Brain microvascular endothelial cell (primary cell): ENCODE data around the gene LRRFIP2.

Experiments used
- DNase-seq: peaks from one replicate; pipeline ENCODE4 v3.0.0-alpha.2; 2020
- H3K27ac ChIP-seq: fragments of 250-450 bp; sonication (Bioruptor Pico); 2 replicates; pipeline ENCODE4 v1.5.1; 2020; ENCODE audit warnings: mild to moderate bottlenecking, moderate library complexity
- H3K27me3 ChIP-seq: fragments of 250-450 bp; sonication (Bioruptor Pico); replicated peaks from 2 replicates; pipeline ENCODE4 v1.5.1; 2020; ENCODE audit warnings: mild to moderate bottlenecking
- H3K36me3 ChIP-seq: fragments of 250-450 bp; sonication (Bioruptor Pico); replicated peaks from 2 replicates; pipeline ENCODE4 v1.5.1; 2020; ENCODE audit warnings: mild to moderate bottlenecking
- H3K4me3 ChIP-seq: 2 replicates; pipeline ENCODE4 v1.5.1; 2011; ENCODE audit warnings: low read depth, mild to moderate bottlenecking, control low read depth, low read length, moderate library complexity
- in situ Hi-C: cut with HindIII; loops from 2 replicates; pipeline ENCODE4 v1.10.0; 2017; ENCODE audit warnings: low sequenced_read_pairs, low pct_ligation_motif_present
- TF ChIP-seq, protein P1 (sequence below): IDR thresholded peaks from 2 replicates; pipeline ENCODE4 v1.5.1; 2011; ENCODE audit warnings: low read depth, mild to moderate bottlenecking, moderate library complexity, low read length, control low read depth, inconsistent platforms; ENCODE audit errors: missing control alignments

LRRFIP2 gene

DNA sequence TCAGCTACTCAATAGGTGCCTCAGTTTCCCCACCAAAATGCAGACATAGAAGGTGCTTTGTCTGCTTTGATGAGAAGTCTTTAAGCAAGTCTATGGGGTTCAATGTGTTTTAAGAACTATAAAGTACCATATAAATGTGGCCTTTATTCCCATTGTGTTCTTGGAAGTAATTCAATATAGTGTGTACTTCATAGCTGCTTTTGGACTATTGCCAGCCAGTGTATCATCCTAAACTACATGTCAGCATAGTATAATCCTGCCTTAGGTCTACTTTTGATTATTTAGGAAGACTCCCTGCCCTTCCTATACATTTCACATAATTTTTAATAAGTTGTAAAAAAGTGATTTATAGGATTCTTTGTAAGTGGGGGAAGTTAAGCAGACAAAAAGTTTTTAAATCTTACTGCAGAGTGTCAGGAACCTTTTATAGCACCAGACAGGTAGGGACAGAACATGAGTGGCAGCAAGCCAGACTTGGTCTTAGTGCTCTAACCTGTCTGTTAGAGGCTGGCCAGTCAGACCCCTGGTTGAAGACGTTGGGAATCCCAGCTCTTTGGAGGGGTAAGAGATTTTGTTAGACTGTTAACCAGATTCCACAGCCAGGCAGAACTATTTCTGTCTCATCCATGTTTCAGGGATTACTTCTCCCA, 132.7 kb downstream of the LRRFIP2 start:
- TF ChIP-seq, protein P1, sequence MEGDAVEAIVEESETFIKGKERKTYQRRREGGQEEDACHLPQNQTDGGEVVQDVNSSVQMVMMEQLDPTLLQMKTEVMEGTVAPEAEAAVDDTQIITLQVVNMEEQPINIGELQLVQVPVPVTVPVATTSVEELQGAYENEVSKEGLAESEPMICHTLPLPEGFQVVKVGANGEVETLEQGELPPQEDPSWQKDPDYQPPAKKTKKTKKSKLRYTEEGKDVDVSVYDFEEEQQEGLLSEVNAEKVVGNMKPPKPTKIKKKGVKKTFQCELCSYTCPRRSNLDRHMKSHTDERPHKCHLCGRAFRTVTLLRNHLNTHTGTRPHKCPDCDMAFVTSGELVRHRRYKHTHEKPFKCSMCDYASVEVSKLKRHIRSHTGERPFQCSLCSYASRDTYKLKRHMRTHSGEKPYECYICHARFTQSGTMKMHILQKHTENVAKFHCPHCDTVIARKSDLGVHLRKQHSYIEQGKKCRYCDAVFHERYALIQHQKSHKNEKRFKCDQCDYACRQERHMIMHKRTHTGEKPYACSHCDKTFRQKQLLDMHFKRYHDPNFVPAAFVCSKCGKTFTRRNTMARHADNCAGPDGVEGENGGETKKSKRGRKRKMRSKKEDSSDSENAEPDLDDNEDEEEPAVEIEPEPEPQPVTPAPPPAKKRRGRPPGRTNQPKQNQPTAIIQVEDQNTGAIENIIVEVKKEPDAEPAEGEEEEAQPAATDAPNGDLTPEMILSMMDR, result no peak
- no peak for DNase-seq
- peaks cover 14% of the 10 kb centered on the region for H3K36me3 ChIP-seq
- in situ Hi-C loops, result loop anchor here (25.0 kb wide), 1 partner anchor 171 kb away; no protein-coding TSS in a partner anchor
- H3K27me3 ChIP-seq, result no peaks in the 10 kb centered on the region
- H3K4me3 ChIP-seq, result no peak overlapping the region
- H3K27ac ChIP-seq, result no peak overlapping the region

DNA sequence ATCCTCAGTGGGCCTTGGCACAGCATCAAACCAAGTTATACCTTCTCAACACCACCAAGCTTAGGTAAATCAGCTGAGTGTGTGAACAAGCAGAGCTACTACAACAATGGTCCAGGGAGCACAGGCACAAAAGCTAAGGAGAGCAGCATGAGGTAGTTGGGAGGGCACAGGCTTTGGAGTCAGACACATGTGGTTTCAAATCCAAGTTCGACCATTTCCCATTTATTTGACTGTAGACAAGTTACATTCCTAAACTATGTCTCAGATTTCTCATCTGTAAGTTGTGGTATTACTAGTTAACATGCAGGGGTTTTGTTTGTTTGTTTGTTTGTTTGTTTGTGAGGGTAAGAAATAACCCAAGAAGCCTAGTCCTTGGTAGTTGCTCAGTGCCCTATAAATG, 134.2 kb downstream of the LRRFIP2 start:
- in situ Hi-C loops, result loop anchor here (25.0 kb wide), 1 partner anchor 172 kb away; no protein-coding TSS in a partner anchor
- DNase-seq, result no peak
- no peaks in the 10 kb centered on the region for H3K27me3 ChIP-seq
- no peak overlapping the region for H3K4me3 ChIP-seq
- H3K27ac ChIP-seq, result no peak overlapping the region
- peaks cover 20% of the 10 kb centered on the region for H3K36me3 ChIP-seq
- TF ChIP-seq, protein P1, result no peak

DNA sequence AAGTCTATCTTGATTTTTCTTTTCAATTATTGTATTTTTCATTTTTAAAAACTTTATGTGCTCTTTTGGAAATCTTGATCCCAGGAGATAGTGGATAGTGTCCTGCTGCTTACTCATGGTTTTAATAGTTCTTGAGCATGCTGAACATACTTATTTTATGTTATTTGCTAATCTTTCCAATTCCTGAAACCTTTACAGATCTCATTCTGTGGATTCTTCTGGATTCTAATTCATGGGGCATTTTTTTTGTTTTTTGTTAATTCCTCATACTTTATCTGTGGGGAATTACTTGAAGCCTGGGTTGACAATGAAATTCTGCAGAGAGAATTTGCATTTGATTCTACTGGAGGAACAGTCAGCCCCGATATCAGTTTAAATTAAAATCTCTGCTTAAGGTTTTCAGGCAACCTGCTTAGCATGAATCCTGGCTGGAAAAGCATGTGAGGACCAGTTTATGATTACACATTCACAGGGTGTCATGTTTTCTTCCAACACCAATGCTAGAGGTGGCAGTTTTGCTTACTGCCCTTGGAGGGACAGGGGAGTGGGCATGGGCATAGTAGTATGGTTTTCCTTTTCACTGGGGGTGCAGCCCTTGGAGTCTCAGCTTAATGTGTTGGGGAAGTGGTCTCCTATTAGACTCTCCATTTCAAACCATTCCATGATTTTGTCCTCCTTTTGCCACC, 135.1 kb downstream of the LRRFIP2 start:
- H3K4me3 ChIP-seq, result no peak overlapping the region
- in situ Hi-C loops, result loop anchor here (25.0 kb wide), 1 partner anchor 173 kb away; no protein-coding TSS in a partner anchor
- H3K36me3 ChIP-seq, result peaks cover 20% of the 10 kb centered on the region
- H3K27ac ChIP-seq, result no peak overlapping the region
- no peak for DNase-seq
- TF ChIP-seq, protein P1, result no peak
- H3K27me3 ChIP-seq, result no peaks in the 10 kb centered on the region

DNA sequence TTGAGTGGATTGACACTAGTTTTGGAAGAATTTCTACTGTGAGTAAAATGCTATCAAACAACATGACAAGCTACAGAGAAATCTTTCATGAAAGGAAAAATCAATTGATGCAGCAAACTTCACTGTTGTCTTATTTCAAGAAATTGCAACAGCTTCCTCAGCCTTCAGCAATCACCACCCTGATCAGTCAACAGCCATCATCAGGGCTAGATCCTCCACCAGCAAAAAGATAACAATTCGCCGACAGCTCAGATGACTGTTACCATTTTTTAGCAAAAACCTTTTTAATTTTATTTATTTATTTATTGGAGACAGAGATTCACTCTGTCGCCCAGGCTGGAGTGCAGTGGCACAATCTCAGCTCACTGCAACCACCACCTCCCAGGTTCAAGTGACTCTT, 137.0 kb downstream of the LRRFIP2 start:
- Histone ChIP-seq H3K27me3 (no peaks in the 10 kb centered on the region), H3K4me3 (no peak overlapping the region), H3K27ac (no peak overlapping the region), H3K36me3 (peaks cover 20% of the 10 kb centered on the region)
- DNase-seq, result no peak
- in situ Hi-C loops, result loop anchor here (25.0 kb wide), 1 partner anchor 175 kb away; no protein-coding TSS in a partner anchor
- TF ChIP-seq, protein P1, result no peak

DNA sequence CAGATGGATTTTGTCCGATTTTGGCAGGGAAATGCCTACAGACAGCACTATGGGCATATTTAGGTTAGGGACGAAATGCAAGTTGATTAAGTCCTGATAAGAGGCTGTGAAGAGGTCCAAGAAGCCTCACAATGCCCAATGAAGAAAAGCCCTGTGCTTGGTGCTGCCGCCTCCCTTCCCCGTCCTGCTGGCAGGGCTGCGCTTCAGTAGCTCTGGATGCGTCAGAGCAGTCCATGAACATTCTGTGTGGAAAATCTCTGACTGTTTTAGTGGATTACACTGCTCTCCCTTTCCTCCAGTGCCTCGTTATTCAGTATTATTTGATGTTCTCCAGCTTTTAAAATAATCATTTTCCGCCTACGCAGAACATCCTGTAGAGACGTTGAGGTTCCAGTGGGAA, 141.4 kb downstream of the LRRFIP2 start:
- Histone ChIP-seq H3K27ac (no peak overlapping the region), H3K36me3 (peaks cover 20% of the 10 kb centered on the region), H3K4me3 (no peak overlapping the region), H3K27me3 (no peaks in the 10 kb centered on the region)
- in situ Hi-C loops, result loop anchor here (25.0 kb wide), 1 partner anchor 179 kb away; no protein-coding TSS in a partner anchor
- TF ChIP-seq, protein P1, result no peak
- DNase-seq, result no peak
